Stomach (tissue), 9 donors: ENCODE results near the gene LSMEM2. TPM values are rescaled to one million over a fixed set of nuclear protein-coding genes. Genes with fewer than 3 reads are reported as not detected.

Source experiments
- DNase-seq, 2 donors: peaks; one replicate each; pipeline versions ENCODE4 v3.0.0 to v3.0.0-alpha.2; 2013 to 2019
- H3K27ac ChIP-seq, 5 donors: fragments of 200-600 bp in 4 of 5; sonication (generic) in 4 of 5; one replicate each; pipeline ENCODE4 v1.5.1; 2013 to 2019; ENCODE audit warnings: mild to moderate bottlenecking in 1 of 5, moderate library complexity in 1 of 5
- H3K27me3 ChIP-seq, 3 donors: fragments of 200-600 bp; sonication (generic); one replicate each; pipeline ENCODE4 v1.5.1; 2017 to 2019; ENCODE audit warnings: mixed run types in 1 of 3
- H3K36me3 ChIP-seq, 4 donors: fragments of 200-600 bp; sonication (generic); 1 replicate in 3 of 4; 2 replicates in 1 of 4; pipeline ENCODE4 v1.5.1; 2016 to 2019
- H3K4me1 ChIP-seq, 4 donors: fragments of 200-600 bp; sonication (generic); one replicate each; pipeline ENCODE4 v1.5.1; 2016 to 2019
- H3K4me3 ChIP-seq, 4 donors: fragments of 200-600 bp; sonication (generic) in 3 of 4; one replicate each; pipeline ENCODE4 v1.5.1; 2016 to 2019; ENCODE audit warnings: mild to moderate bottlenecking in 1 of 4
- H3K9me3 ChIP-seq, 4 donors: fragments of 200-600 bp; sonication (generic); one replicate each; pipeline ENCODE4 v1.5.1; 2016 to 2019
- EP300 ChIP-seq: sonication (generic); formaldehyde crosslinking; IDR thresholded peaks from one replicate; pipeline ENCODE4 v1.6.1; 2017; ENCODE audit warnings: antibody characterized with exemption
- POLR2A ChIP-seq, 4 donors: fragments of 450-650 bp; IDR thresholded peaks; one replicate each; pipeline ENCODE4 v1.6.1; 2016; ENCODE audit warnings: antibody characterized with exemption in 4 of 4, control low read depth in 2 of 4, mild to moderate bottlenecking in 1 of 4, moderate library complexity in 1 of 4
- POLR2AphosphoS5 ChIP-seq, 3 donors: sonication (generic); formaldehyde crosslinking; IDR thresholded peaks; one replicate each; pipeline ENCODE4 v1.6.1; 2016; ENCODE audit warnings: antibody characterized with exemption in 3 of 3
- WGBS, 5 donors: extraction: QIAGEN DNeasy Blood & Tissue Kit in 3 of 5; methylation state at CpG; one replicate each; pipeline versions ENCODE4 v1.1.5 to v1.1.7; 2013 to 2018; 5-methylcytosine and 5-hydroxymethylcytosine counted together
- intact Hi-C: fragments of 100-400 bp; cut with DNase I; formaldehyde crosslinking; loops from one replicate; pipeline ENCODE4 v1.15.1; 2023; ENCODE audit warnings: low total_unique reads
- polyA plus RNA-seq, 3 donors: library from polyadenylated mRNA; stranded (reverse); fragments of 200-250 nt; gene quantifications; one replicate each; pipeline ENCODE4 v1.2.3, GENCODE V29; 2013
- total RNA-seq, 5 donors: library from RNA; depleted of rRNA; stranded (reverse); fragments of >200 nt; gene quantifications; one replicate each; pipeline versions ENCODE4 v1.1.0 to v1.2.3, GENCODE V29; 2014 to 2016
- TF ChIP-seq, protein P1 (sequence below), 7 experiments: fragments of 450-650 bp in 4 of 7; fragments of 200-600 bp in 3 of 7; sonication (generic) in 3 of 7; IDR thresholded peaks; one replicate each; pipeline ENCODE4 v1.5.1; 2016 to 2019; ENCODE audit warnings: antibody characterized with exemption in 7 of 7, control low read depth in 2 of 7, mild to moderate bottlenecking in 1 of 7
- donor health status: healthy with polysubstance abuse.
- donor health status: Bipolar disorder and iron deficiency.
- donor health status: healthy.

Gene LSMEM2
- total and polyA plus RNA-seq, 8 donors = 0.31 to 0.58 TPM; not detected in 6

DNA sequence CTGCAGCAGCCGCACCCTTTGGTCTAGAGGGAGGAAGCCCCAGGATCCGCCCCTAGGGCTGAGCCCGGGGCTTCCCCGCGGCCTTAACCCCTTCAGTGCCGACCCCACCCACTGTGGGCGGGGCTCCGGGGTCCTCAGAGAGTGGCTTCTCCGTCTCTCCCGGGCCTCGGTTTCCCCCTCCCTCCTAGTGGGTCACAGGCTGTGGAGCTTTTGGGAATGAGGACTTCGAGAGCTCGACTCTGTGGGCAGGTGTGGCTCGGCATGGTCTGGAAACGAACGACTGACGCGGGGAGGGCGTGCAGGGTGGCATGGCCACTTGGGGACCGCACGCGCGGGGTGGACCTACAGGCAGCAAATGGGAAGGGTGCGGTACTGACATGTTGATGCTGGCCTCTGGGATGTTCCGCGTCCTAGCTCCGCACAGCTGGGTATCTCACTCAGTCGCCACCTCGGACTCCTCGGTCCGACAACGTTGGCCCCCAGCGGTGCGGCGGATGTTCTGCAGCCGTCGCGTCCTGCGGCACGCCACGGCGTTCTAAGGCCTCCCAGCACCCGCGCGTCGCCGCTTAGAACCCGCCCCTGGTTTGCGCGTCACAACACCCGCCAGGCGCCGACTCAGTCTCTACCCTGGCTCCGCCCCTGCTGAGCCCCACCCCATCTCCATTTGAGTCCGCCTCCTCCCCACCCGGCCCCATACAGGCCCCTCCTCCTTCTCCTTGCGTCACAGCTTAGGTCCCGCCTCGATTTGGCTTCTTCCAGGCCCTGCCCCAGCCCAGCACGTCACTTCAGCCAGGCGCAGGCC, 20.1 kb downstream of the LSMEM2 start, which contains the start of the genes HYAL3 and NAA80:
HYAL3 (minus strand) TSS at position 570 of the 802 bp plus-strand sequence. CDS start 3,803 bp downstream, outside the sequence.
NAA80 (minus strand) TSS at position 570 of the 802 bp plus-strand sequence. CDS start 1,942 bp downstream, outside the sequence.
- Histone ChIP-seq H3K27ac (peak within 1 kb of the TSS; percentile 92 to 96 (median 95)), H3K9me3 (no peaks in the 10 kb centered on the region), H3K36me3 (peaks cover 7 to 15% (median 8%) of the 10 kb centered on the region in 4 donors), H3K4me1 (peaks cover 37 to 68% (median 59%) of the 10 kb centered on the region in 4 donors), H3K4me3 (peak within 1 kb of the TSS; percentile 67 to 73 (median 70)), H3K27me3 (no peaks in the 10 kb centered on the region)
- DNase-seq = peak; percentile 100
- TF ChIP-seq EP300 = no peak
- peak; percentile 87 to 98 (median 97) for TF ChIP-seq POLR2AphosphoS5 (IDR thresholded peaks at IDR 0.05)
- TF ChIP-seq, protein P1, sequence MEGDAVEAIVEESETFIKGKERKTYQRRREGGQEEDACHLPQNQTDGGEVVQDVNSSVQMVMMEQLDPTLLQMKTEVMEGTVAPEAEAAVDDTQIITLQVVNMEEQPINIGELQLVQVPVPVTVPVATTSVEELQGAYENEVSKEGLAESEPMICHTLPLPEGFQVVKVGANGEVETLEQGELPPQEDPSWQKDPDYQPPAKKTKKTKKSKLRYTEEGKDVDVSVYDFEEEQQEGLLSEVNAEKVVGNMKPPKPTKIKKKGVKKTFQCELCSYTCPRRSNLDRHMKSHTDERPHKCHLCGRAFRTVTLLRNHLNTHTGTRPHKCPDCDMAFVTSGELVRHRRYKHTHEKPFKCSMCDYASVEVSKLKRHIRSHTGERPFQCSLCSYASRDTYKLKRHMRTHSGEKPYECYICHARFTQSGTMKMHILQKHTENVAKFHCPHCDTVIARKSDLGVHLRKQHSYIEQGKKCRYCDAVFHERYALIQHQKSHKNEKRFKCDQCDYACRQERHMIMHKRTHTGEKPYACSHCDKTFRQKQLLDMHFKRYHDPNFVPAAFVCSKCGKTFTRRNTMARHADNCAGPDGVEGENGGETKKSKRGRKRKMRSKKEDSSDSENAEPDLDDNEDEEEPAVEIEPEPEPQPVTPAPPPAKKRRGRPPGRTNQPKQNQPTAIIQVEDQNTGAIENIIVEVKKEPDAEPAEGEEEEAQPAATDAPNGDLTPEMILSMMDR (IDR thresholded peaks at IDR 0.05) = peak in 5 of 7 experiments; percentile 21 to 68 (median 45)
- TF ChIP-seq POLR2A (IDR thresholded peaks at IDR 0.05) = peak in 2 of 4 donors; percentile 48 to 84
- WGBS, 5 donors = 1% methylated on average over 32 to 61 of the region's 61 CpGs
- intact Hi-C loops = no loop called here

DNA sequence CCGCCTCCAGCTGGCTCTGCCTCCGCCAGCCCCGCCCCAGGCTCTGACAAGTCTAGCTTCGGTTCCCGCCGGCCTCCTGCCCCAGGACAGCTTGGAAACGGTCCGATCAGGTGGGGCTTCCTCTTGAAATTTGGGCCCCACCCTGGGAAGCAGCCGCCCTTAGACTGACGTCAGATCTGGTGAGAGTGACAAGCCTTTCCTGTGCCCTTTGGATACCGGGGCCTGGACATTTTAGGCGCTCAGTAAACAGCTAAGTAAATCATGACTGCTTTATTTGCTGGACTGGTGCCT, 20.7 kb downstream of the LSMEM2 start:
- peaks cover 7 to 15% (median 8%) of the 10 kb centered on the region in 4 donors for H3K36me3 ChIP-seq
- WGBS, 5 donors = 0 to 2% (median 1%) methylated on average over 7 to 12 of the region's 12 CpGs
- intact Hi-C loops = no loop called here
- peak overlapping the region; percentile 71 to 96 (median 95) for H3K27ac ChIP-seq
- peaks cover 37 to 68% (median 59%) of the 10 kb centered on the region in 4 donors for H3K4me1 ChIP-seq
- H3K4me3 ChIP-seq = peak overlapping the region; percentile 47 to 72 (median 68)
- H3K9me3 ChIP-seq = no peaks in the 10 kb centered on the region
- TF ChIP-seq POLR2A (IDR thresholded peaks at IDR 0.05) = no peak
- TF ChIP-seq EP300 = no peak
- TF ChIP-seq POLR2AphosphoS5 (IDR thresholded peaks at IDR 0.05) = peak in 2 of 3 donors; percentile 2 to 30
- DNase-seq = no peak
- H3K27me3 ChIP-seq = no peaks in the 10 kb centered on the region

DNA sequence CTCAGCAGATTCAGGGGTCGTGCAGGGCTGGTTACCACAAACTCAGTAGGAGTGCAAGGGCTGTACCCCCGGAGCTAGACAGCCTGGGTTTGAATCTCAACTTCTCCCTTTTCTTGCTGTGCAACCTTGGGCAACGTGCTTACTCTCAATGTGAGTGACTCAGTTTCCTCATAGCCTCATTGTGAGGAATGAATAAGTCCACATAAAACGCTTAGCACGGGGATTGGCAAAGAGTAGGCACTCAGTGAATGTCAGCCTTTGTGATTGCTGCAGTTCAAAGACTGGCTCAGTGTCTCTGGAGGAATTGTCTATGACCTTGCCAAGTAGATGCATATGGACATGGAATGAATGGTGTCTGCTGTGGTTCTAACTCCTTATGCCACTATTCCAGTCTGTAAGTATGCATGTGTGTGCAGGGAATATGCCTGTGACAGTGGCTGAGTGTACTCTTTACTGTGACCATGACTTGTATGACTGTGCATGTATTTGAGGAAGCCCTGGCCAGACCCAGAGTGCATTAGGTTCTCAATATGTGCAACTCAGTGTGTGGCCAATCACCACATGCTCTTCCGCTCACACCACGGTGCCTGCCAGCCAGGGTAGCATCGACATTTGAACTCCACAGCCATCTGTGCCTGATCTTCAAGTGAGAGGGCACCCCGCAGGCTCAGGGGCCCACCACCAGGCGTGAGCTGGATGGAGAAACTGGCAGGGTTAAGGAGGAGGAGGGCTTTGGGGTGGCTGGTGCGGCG, 21.2 kb downstream of the LSMEM2 start:
- peaks cover 7 to 15% (median 8%) of the 10 kb centered on the region in 4 donors for H3K36me3 ChIP-seq
- no peaks in the 10 kb centered on the region for H3K9me3 ChIP-seq
- peaks cover 37 to 68% (median 59%) of the 10 kb centered on the region in 4 donors for H3K4me1 ChIP-seq
- intact Hi-C loops = no loop called here
- H3K27ac ChIP-seq = peak overlapping the region; percentile 71 to 96 (median 95)
- peak overlapping the region; percentile 47 to 72 (median 68) for H3K4me3 ChIP-seq
- H3K27me3 ChIP-seq = no peaks in the 10 kb centered on the region
- peak in 1 of 2 donors; percentile 61 for DNase-seq
- TF ChIP-seq POLR2AphosphoS5 (IDR thresholded peaks at IDR 0.05) (no peak), EP300 (no peak), POLR2A (IDR thresholded peaks at IDR 0.05) (peak in 1 of 4 donors; percentile 3)
- TF ChIP-seq, protein P1 (IDR thresholded peaks at IDR 0.05) = no peak
- WGBS, 5 donors = 48 to 52% (median 51%) methylated on average over 12 of the region's 12 CpGs

DNA sequence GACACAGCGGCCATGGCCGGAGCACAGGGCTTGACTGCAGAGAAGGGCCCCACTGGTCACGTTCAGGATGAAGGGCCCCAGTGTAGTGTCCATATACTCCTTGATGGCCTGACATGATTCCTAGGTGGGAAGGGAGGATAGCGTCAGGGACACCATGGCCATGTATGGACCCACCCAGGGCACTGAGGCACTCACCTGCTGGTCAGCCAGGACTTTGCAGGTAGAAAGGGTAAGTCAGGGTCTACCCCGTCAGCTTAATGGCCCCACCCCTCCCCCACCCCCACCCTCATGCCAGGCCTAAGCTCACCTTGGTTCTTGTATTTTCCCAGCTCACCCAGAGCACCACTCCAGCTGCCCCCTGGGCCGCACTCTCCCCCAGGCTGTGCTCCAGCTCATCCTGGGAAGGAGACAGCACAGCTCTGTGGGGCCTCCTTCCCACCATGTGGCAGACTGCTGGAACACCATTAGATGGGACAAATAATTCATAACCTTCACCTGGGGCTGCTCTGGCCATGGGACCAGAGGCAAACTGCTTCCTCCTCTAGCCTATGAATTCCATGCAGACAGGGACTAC, 21.9 kb downstream of the LSMEM2 start:
- Histone ChIP-seq H3K4me1 (peaks cover 37 to 68% (median 59%) of the 10 kb centered on the region in 4 donors), H3K27me3 (no peaks in the 10 kb centered on the region), H3K9me3 (no peaks in the 10 kb centered on the region), H3K36me3 (peaks cover 7 to 15% (median 8%) of the 10 kb centered on the region in 4 donors), H3K4me3 (peak overlapping the region in 2 of 4 donors; percentile 5 to 67), H3K27ac (peak overlapping the region; percentile 71 to 96 (median 95))
- intact Hi-C loops = no loop called here
- peak in 1 of 2 donors; percentile 26 for DNase-seq
- WGBS, 5 donors = 82 to 100% (median 93%) methylated on average over 5 to 6 of the region's 6 CpGs
- no peak for TF ChIP-seq POLR2A (IDR thresholded peaks at IDR 0.05)
- TF ChIP-seq POLR2AphosphoS5 (IDR thresholded peaks at IDR 0.05) = no peak
- TF ChIP-seq, protein P1 (IDR thresholded peaks at IDR 0.05) = no peak
- TF ChIP-seq EP300 = no peak
